ENCODE data around the gene GOLGA7B.

DNA sequence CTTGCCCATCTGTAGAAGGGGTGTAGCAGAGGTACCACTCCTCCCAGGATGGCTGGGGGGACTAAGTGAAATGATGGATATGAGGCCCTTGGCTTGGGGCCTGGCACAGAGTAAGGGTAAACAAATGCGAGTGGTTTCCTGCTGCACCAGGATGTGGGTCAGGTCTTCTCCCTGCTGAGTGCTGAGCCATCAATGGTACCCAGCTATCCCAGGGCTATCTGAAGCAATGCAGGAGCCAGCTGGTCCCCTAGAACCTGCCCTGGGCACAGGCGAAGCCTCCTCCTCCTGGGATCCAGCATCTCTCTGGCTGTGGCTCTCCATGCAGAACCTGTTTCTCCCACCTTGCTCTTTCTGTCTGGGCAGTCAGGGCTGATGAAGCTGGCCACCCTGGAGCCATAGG, 20.9 kb upstream of the GOLGA7B start:
- TF ChIP-seq MAFK (IDR thresholded peaks at IDR 0.05; ENCODE audit: low read length) (no peak), ZFX (CRISPR knock-in tag; IDR thresholded peaks at IDR 0.05) (no peak), NRF1 (conservative IDR thresholded peaks at IDR 0.05 in 1 of 2, IDR thresholded peaks at IDR 0.05 in 1 of 2) (no peak), RUNX1 (IDR thresholded peaks at IDR 0.05; ENCODE audit: low read depth) (no peak), FOXJ3 (CRISPR knock-in tag; IDR thresholded peaks at IDR 0.05) (no peak)
- TF ChIP-seq, protein P1, sequence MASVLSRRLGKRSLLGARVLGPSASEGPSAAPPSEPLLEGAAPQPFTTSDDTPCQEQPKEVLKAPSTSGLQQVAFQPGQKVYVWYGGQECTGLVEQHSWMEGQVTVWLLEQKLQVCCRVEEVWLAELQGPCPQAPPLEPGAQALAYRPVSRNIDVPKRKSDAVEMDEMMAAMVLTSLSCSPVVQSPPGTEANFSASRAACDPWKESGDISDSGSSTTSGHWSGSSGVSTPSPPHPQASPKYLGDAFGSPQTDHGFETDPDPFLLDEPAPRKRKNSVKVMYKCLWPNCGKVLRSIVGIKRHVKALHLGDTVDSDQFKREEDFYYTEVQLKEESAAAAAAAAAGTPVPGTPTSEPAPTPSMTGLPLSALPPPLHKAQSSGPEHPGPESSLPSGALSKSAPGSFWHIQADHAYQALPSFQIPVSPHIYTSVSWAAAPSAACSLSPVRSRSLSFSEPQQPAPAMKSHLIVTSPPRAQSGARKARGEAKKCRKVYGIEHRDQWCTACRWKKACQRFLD (CRISPR knock-in tag; IDR thresholded peaks at IDR 0.05) = no peak
- TF ChIP-seq, protein P2, sequence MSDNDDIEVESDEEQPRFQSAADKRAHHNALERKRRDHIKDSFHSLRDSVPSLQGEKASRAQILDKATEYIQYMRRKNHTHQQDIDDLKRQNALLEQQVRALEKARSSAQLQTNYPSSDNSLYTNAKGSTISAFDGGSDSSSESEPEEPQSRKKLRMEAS (CRISPR knock-in tag; IDR thresholded peaks at IDR 0.05) = no peak
- TF ChIP-seq, protein P3, sequence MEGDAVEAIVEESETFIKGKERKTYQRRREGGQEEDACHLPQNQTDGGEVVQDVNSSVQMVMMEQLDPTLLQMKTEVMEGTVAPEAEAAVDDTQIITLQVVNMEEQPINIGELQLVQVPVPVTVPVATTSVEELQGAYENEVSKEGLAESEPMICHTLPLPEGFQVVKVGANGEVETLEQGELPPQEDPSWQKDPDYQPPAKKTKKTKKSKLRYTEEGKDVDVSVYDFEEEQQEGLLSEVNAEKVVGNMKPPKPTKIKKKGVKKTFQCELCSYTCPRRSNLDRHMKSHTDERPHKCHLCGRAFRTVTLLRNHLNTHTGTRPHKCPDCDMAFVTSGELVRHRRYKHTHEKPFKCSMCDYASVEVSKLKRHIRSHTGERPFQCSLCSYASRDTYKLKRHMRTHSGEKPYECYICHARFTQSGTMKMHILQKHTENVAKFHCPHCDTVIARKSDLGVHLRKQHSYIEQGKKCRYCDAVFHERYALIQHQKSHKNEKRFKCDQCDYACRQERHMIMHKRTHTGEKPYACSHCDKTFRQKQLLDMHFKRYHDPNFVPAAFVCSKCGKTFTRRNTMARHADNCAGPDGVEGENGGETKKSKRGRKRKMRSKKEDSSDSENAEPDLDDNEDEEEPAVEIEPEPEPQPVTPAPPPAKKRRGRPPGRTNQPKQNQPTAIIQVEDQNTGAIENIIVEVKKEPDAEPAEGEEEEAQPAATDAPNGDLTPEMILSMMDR (IDR thresholded peaks at IDR 0.05 in 2 of 3, conservative IDR thresholded peaks at IDR 0.05 in 1 of 3; ENCODE audit: insufficient read depth in 2 of 3, low read depth in 1 of 3, low read length in 3 of 3) = no peak

All from K562 (cell line).